Effector memory CD8-positive, alpha-beta T cell (primary cell): ENCODE results near the gene GRID1.

Experiments
- ATAC-seq: fragments of 150-1000 bp; cut with Tn5 transposase; replicated peaks from 2 replicates; pipeline ENCODE4 v1.10.0; 2021; ENCODE audit warnings: mild to moderate bottlenecking, moderate library complexity
- DNase-seq, 3 experiments: peaks; one replicate each; pipeline ENCODE4 v3.0.0; 2021
- H3K27ac Mint-ChIP-seq, 2 donors: one replicate each; pipeline ENCODE4 v1.8.0; 2022; ENCODE audit warnings: mild to moderate bottlenecking in 2 of 2, mixed read lengths in 2 of 2, moderate library complexity in 2 of 2
- H3K27me3 Mint-ChIP-seq, 2 donors: one replicate each; pipeline ENCODE4 v1.8.0; 2022; ENCODE audit warnings: mixed read lengths in 2 of 2
- H3K36me3 Mint-ChIP-seq: one replicate; pipeline ENCODE4 v1.8.0; 2022; ENCODE audit warnings: mild to moderate bottlenecking, moderate library complexity, mixed read lengths; ENCODE audit not compliant: insufficient read depth
- H3K4me1 Mint-ChIP-seq, 2 donors: one replicate each; pipeline ENCODE4 v1.8.0; 2022; ENCODE audit warnings: low read depth in 2 of 2, mixed read lengths in 2 of 2
- H3K4me3 Mint-ChIP-seq, 2 donors: one replicate each; pipeline ENCODE4 v1.8.0; 2022; ENCODE audit warnings: mild to moderate bottlenecking in 2 of 2, mixed read lengths in 2 of 2, moderate library complexity in 2 of 2
- H3K9me3 Mint-ChIP-seq, 2 donors: one replicate each; pipeline ENCODE4 v1.8.0; 2022; ENCODE audit warnings: mixed read lengths in 2 of 2

Gene GRID1

DNA sequence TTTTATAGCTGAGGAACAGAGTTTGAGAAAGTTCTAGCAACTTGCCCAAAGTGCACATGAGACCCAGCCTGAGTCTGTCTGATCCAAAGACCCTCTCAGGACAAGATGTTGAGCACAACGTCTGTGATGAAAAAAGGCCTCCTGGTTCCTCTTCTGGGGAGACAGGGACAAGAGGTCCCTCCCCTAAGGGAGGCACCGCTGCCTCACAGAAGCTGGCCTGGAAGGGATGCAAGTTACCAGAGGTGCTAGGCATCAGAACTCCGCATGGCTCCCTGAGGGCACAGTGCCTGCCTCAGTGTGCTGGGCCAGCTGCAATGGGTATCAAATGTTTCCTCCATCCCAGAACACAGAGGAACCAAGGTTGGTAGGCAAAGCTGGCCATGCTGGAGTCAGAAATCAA lies 302.4 kb downstream of the GRID1 start:
- no peaks in the 10 kb centered on the region for H3K4me1 Mint-ChIP-seq
- no peaks in the 10 kb centered on the region for H3K36me3 Mint-ChIP-seq
- no peak for DNase-seq
- H3K27me3 Mint-ChIP-seq, result peaks cover 13 to 29% of the 10 kb centered on the region in 2 donors
- no peaks in the 10 kb centered on the region for H3K9me3 Mint-ChIP-seq
- H3K27ac Mint-ChIP-seq, result no peak overlapping the region
- no peak for ATAC-seq
- H3K4me3 Mint-ChIP-seq, result no peak overlapping the region

DNA sequence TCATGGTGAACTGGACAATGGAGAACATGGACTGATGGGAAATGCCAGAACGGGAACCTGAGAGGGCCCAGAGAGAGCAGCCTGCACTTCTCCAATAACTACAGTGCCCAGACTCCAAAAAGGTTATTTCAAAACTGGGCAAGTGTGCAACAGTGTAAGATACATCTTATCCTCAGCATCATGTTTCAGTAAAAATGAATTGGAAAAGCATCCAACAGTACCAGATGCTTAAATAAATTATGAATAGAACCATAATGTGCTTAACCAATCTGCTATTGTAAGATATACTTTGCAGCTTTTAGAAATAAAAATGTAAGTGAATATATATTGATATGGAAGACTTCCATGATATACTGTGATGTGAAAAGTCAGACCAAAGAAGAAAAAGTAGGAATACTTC lies 303.3 kb downstream of the GRID1 start:
- H3K9me3 Mint-ChIP-seq, result no peaks in the 10 kb centered on the region
- peaks cover 13 to 22% of the 10 kb centered on the region in 2 donors for H3K27me3 Mint-ChIP-seq
- no peak for DNase-seq
- H3K36me3 Mint-ChIP-seq, result no peaks in the 10 kb centered on the region
- no peak overlapping the region for H3K27ac Mint-ChIP-seq
- H3K4me3 Mint-ChIP-seq, result no peak overlapping the region
- H3K4me1 Mint-ChIP-seq, result no peaks in the 10 kb centered on the region
- ATAC-seq, result no peak

DNA sequence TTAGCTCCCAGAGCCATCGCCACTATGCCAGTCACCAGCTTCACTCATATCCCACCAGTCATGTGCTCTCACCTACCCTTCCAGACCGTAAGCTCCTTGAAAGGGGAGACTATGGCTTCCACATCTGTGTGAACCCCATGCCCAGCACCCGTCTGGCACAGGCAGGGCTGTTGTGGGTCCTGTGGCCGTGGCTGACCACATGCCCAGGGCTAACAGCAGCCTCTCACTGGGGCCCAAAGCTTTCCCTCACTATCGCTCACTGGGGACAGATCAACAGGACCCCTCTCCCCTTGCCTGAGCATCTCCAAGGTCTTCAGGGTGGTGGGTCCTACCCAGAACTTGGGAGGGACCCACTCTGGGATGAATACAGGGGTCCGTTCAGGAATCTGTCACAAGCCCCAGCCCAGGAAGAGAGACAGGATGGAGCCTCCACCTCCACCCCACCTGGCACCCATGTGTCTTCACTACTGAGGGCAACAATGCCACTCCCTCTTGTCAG lies 303.9 kb downstream of the GRID1 start:
- ATAC-seq (no peak), DNase-seq (no peak)
- Mint-ChIP-seq H3K36me3 (no peaks in the 10 kb centered on the region), H3K27ac (no peak overlapping the region), H3K27me3 (peaks cover 15 to 22% of the 10 kb centered on the region in 2 donors), H3K9me3 (no peaks in the 10 kb centered on the region), H3K4me3 (no peak overlapping the region), H3K4me1 (no peaks in the 10 kb centered on the region)

DNA sequence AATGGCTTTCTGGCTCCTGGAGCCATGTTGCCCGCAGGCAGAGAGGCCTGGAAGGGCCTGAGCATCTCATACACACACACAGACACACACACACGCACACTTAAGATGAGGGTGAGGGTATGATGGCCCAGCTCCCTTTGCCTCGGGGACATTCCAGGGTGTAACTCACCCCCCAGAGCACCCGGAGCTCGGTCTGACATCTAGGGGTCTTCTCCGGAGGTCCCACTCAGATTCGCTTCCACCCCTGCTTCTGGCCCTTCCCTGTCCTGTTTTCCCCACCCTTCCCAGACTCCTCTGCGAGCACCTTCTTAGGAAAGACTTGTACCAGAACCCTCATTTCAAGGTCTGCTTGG lies 304.4 kb downstream of the GRID1 start:
- peaks cover 18 to 22% of the 10 kb centered on the region in 2 donors for H3K27me3 Mint-ChIP-seq
- ATAC-seq (no peak), DNase-seq (no peak)
- no peak overlapping the region for H3K27ac Mint-ChIP-seq
- no peaks in the 10 kb centered on the region for H3K4me1 Mint-ChIP-seq
- no peaks in the 10 kb centered on the region for H3K9me3 Mint-ChIP-seq
- no peaks in the 10 kb centered on the region for H3K36me3 Mint-ChIP-seq
- H3K4me3 Mint-ChIP-seq, result no peak overlapping the region

DNA sequence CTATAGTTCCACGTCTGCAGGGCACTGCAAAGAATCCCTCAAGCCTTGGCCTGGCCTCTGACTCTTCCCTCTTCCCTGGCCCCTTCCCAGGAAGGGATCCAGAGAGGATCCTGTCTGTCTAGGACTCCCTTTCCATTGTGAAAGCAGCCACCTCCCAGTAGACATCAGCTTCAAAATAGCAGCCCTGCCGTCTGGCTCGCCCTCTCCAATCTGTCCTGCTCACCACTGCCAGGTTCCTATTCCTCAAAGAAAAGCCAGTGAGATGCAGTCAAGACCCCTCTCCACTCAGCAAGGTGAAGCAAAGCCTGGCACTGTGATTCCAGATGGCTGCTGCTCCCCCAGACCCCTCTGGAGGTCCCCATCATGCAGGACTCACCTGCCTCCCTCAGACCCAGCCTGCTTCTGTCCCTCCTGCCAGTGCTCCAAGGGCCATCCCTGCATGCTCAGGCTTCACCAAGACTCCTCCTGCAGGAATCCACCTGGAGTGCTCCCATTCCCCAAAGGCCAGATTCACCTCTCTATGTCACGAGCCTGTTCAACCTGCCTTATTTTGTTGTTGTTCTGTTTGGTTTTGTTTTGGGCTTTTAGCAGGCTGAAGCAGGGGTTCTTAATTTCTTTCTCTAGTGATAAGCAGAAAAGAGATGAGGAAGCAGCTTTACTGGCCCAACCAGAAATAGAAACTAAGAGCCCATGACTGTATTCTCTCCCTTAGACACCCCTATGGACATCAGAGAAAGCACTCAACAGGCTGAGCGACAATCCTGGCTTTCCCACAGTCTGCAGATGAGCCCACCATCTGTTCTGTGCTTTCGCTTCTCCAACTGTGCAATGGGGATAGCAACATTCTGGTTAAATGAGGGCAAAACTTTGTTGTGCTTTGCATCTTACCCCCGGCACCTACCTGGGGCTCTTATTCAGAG lies 305.1 kb downstream of the GRID1 start:
- no peak for ATAC-seq
- H3K27ac Mint-ChIP-seq, result no peak overlapping the region
- no peak for DNase-seq
- no peaks in the 10 kb centered on the region for H3K36me3 Mint-ChIP-seq
- H3K4me1 Mint-ChIP-seq, result no peaks in the 10 kb centered on the region
- peaks cover 18 to 26% of the 10 kb centered on the region in 2 donors for H3K27me3 Mint-ChIP-seq
- H3K4me3 Mint-ChIP-seq, result no peak overlapping the region
- H3K9me3 Mint-ChIP-seq, result no peaks in the 10 kb centered on the region

DNA sequence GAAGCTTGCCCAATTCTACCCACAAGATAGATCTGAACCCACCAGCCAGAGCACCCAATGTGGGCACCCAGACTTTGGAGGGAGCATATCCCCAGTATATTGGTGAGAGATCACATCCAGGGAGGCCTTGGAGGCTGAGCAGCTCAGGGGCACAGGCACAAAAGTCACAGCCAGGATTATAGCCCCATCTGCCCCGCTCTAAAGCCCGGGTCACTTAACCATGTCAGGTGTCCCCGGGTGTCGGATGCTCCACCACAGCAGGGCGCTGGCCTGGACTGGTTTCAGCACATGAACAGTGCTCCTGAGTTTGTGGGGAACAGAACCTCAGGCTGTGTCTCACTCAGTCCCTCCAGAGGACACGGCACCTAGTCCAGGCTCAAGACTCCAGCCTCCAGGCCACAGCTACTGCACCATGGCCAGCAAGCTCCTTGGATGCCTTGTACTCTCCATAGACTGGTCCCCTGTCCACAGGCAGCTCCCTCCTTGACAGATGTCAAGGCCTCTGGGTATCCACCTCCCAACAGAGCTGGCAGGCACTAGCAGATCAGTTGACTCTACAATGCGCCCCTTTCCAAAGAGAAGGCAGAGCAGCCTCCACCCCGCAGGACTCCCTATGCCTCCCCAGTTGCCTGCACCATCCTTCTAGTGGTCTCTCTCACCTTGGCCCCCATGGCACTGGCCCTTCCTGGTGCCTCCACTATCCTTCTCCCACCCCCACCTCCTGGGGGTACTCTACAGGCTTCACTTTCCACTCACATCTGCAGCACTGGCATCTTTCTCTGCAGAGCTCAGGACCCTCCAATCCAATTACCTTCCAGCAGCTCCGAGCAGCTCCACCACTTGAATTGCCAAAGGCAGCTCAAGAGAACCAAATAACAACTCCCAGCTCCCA lies 306.0 kb downstream of the GRID1 start:
- DNase-seq (no peak), ATAC-seq (no peak)
- no peaks in the 10 kb centered on the region for H3K4me1 Mint-ChIP-seq
- H3K27me3 Mint-ChIP-seq, result peaks cover 12 to 25% of the 10 kb centered on the region in 2 donors
- no peaks in the 10 kb centered on the region for H3K36me3 Mint-ChIP-seq
- H3K4me3 Mint-ChIP-seq, result no peak overlapping the region
- H3K27ac Mint-ChIP-seq, result no peak overlapping the region
- H3K9me3 Mint-ChIP-seq, result no peaks in the 10 kb centered on the region

DNA sequence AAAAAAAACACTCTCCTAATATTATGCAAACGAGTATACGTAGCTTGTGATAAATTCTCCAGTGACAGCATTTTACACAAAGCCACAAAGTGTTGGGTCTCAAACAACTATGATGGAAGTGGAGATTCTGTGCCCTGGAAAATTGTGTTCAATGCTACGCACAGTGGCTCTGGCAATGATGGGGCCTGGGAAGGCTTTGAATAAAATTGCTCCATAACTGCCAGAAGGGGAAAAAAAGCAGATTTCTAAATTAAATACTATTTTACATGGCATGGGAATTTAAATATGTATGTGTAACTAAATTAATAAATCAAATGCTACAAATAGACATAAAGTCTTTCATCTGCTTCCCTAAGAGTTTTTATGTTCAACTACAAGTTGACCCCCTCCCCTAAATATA lies 306.7 kb downstream of the GRID1 start:
- no peak for DNase-seq
- Mint-ChIP-seq H3K27me3 (peaks cover 6 to 17% of the 10 kb centered on the region in 2 donors), H3K27ac (no peak overlapping the region)

DNA sequence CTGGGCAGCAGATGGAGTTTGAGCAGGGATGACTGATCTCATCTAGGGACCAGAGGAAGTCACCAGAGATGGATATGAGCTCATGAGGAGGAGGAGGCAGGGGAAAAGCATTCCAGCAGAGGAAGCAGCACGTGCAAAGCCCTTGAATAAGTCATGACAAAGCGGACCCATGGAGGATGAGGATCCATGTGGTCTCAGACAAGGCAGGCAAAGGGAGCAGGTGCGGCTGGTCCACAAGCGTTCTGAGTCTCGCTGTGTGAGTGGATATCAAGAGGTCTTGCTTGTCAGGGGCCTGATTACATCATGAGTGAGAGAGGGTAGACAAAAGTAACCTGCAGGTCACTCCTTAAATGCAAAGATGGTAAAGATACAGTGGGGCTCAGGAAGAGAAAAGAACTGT lies 307.6 kb downstream of the GRID1 start:
- H3K4me3 Mint-ChIP-seq, result no peak overlapping the region
- no peaks in the 10 kb centered on the region for H3K36me3 Mint-ChIP-seq
- no peak for DNase-seq
- H3K4me1 Mint-ChIP-seq, result no peaks in the 10 kb centered on the region
- no peaks in the 10 kb centered on the region for H3K9me3 Mint-ChIP-seq
- ATAC-seq, result no peak
- peaks cover 6 to 10% of the 10 kb centered on the region in 2 donors for H3K27me3 Mint-ChIP-seq
- no peak overlapping the region for H3K27ac Mint-ChIP-seq

More for the DNA sequence above, 306.7 kb downstream of the GRID1 start:
- H3K4me3 Mint-ChIP-seq, result no peak overlapping the region
- H3K9me3 Mint-ChIP-seq, result no peaks in the 10 kb centered on the region
- ATAC-seq, result no peak
- no peaks in the 10 kb centered on the region for H3K4me1 Mint-ChIP-seq
- no peaks in the 10 kb centered on the region for H3K36me3 Mint-ChIP-seq

DNA sequence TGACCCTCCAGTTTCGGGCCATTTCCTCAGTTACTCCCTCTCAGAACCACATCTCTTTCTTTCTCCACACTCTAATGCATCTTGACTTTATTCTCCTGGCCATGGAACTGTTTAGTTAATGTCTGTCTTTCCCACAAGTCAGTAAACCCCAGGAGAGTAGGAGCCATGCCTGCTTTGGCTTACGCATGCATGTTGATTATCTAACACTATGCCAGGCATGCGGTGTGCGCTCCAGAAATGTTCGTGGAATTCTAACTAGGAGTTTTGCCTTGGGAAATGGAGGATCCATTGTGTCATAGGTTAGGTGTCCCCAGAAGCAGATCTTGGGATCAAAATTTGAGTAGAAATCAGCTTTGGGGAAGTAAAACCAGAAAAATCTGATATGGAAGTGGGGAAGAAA lies 308.9 kb downstream of the GRID1 start:
- no peak for ATAC-seq
- H3K27me3 Mint-ChIP-seq, result peaks cover 6 to 10% of the 10 kb centered on the region in 2 donors

DNA sequence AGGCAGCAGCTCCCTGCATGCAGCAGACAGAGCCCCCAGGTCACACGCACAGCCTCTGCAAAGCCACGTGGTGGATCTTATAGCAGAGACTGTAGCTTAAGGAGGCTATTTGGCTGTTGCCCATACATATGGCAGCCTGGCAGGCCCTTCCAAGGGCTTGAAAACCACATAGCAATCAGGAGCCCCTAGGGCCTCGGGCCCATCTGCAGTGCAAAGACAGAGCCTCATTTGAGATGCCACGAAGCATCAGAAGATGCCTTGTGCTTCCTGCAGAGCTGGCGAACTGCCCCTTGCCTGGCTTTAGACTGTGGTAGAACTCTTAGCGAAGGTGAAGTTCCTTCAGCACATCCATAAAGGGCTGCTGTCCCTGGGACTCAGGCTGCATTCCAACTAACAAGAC lies 309.9 kb downstream of the GRID1 start:
- no peak overlapping the region for H3K27ac Mint-ChIP-seq
- H3K4me1 Mint-ChIP-seq, result no peaks in the 10 kb centered on the region
- ATAC-seq (no peak), DNase-seq (no peak)
- no peak overlapping the region for H3K4me3 Mint-ChIP-seq
- H3K27me3 Mint-ChIP-seq, result peaks cover 6 to 10% of the 10 kb centered on the region in 2 donors
- no peaks in the 10 kb centered on the region for H3K36me3 Mint-ChIP-seq
- no peaks in the 10 kb centered on the region for H3K9me3 Mint-ChIP-seq

More for the DNA sequence above, 308.9 kb downstream of the GRID1 start:
- no peaks in the 10 kb centered on the region for H3K36me3 Mint-ChIP-seq
- no peaks in the 10 kb centered on the region for H3K4me1 Mint-ChIP-seq
- H3K4me3 Mint-ChIP-seq, result no peak overlapping the region
- no peaks in the 10 kb centered on the region for H3K9me3 Mint-ChIP-seq
- no peak overlapping the region for H3K27ac Mint-ChIP-seq
- no peak for DNase-seq

DNA sequence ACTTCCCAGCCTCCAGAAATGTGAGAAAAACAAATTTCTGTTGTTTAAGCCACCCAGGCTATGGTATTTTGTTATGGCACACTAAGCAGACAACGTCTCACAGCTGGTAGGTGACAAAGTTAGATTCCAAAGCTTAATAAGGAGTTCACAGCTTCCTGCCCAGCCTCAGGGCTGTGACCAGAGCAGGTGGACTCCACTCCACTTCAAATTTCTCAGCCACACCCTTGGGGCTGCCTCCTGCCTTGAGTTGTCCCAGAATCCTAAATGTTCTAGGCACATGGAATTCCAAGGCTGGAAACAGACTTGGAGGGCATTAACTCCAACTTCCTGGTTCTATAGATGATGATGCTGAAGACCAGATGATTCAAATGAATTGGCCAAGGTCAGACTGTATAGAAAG lies 310.7 kb downstream of the GRID1 start:
- H3K27ac Mint-ChIP-seq, result no peak overlapping the region
- no peak for DNase-seq
- no peak for ATAC-seq
- no peaks in the 10 kb centered on the region for H3K9me3 Mint-ChIP-seq
- H3K4me3 Mint-ChIP-seq, result no peak overlapping the region
- no peaks in the 10 kb centered on the region for H3K36me3 Mint-ChIP-seq
- no peaks in the 10 kb centered on the region for H3K4me1 Mint-ChIP-seq
- peaks cover 6 to 10% of the 10 kb centered on the region in 2 donors for H3K27me3 Mint-ChIP-seq

DNA sequence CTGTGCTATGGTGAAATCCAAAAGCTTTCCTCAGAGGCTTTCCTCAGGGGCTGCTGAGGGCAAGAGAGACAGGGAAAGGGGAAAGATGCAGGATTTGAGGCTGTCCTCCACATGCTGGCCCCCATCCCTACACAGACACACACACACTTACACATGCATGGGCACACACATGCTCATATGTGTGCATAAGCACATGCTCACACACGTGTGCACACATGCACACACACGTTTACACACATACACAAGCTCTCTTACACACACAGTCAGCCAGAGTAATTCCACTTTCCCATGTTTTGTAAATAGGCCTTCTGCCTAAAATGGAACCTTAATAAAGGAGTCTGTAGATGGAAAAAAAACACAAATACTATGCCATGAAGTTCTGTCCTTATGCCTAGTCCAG lies 312.9 kb downstream of the GRID1 start:
- Mint-ChIP-seq H3K4me1 (no peaks in the 10 kb centered on the region), H3K9me3 (no peaks in the 10 kb centered on the region), H3K27me3 (peaks cover 9 to 10% of the 10 kb centered on the region in 2 donors), H3K27ac (no peak overlapping the region), H3K36me3 (no peaks in the 10 kb centered on the region), H3K4me3 (no peak overlapping the region)
- DNase-seq, result no peak
- no peak for ATAC-seq

DNA sequence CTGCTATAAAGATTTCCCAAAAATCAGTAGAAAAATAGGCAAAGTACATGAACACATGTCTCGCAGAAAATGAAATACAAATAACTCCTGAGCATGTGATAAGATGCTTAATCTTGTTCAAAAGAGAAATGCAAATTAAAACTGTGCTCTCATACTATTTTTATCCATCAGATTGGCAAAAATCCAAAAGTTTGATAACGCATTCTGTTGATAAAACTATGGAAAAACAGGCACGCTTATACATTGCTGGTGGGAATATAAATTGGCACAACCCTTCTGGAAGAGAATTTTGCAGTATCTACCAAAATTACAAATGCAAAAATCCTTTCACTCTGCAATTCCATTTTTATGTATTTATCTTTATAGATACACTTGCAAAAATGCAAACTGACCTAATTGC lies 315.0 kb downstream of the GRID1 start:
- Mint-ChIP-seq H3K4me1 (peaks cover 0 to 17% of the 10 kb centered on the region in 2 donors), H3K27me3 (peaks cover 4 to 10% of the 10 kb centered on the region in 2 donors), H3K9me3 (no peaks in the 10 kb centered on the region), H3K4me3 (no peak overlapping the region), H3K27ac (no peak overlapping the region), H3K36me3 (no peaks in the 10 kb centered on the region)
- ATAC-seq, result no peak
- DNase-seq, result no peak
